SK-N-SH (cell line): ENCODE data around the gene TM9SF2. TPM values are rescaled to one million over a fixed set of nuclear protein-coding genes. Genes with fewer than 3 reads are reported as not detected.

Source experiments
- CTCF ChIA-PET: fragments of 300-600, 350-600 bp; formaldehyde crosslinking; extraction: SDS; loops from one replicate; lab custom pipeline; 2021; lab: Yijun Ruan, JAX
- POLR2A ChIA-PET: fragments of 350-600 bp; sonication (Branson Sonifier 250); formaldehyde crosslinking; extraction: SDS; loops from one replicate; lab custom pipeline; 2020; ENCODE audit warnings: antibody characterized with exemption, inconsistent platforms; lab: Yijun Ruan, JAX
- DNase-seq: peaks from one replicate; pipeline ENCODE4 v3.0.0; 2012
- H2AFZ ChIP-seq: fragments of 200-600 bp; sonication (generic); 2 replicates; pipeline ENCODE4 v1.8.1; 2016; ENCODE audit warnings: antibody characterized with exemption, mild to moderate bottlenecking, low read depth
- H3F3A ChIP-seq: fragments of 200-600 bp; sonication (generic); replicated peaks from 2 replicates; pipeline ENCODE3; 2016; ENCODE audit warnings: antibody characterized with exemption, mild to moderate bottlenecking; ENCODE audit not compliant: insufficient read depth
- H3K27ac ChIP-seq, 2 experiments: fragments of 200-500 bp in 1 of 2; fragments of 200-600 bp in 1 of 2; sonication (Bioruptor generic) in 1 of 2; sonication (generic), shearing (Covaris generic) in 1 of 2; 2 replicates each; pipeline versions ENCODE4 v1.5.1 to v1.6.1; 2014 to 2016; ENCODE audit warnings: low read depth in 2 of 2, inconsistent platforms in 1 of 2, low read length in 1 of 2, mild to moderate bottlenecking in 1 of 2, mixed read lengths in 1 of 2
- H3K27me3 ChIP-seq: fragments of 200-600 bp; sonication (generic), shearing (Covaris generic); 2 replicates; pipeline ENCODE4 v1.6.1; 2016; ENCODE audit warnings: mixed run types; ENCODE audit not compliant: insufficient read depth
- H3K36me3 ChIP-seq, 2 experiments: fragments of 200-500 bp in 1 of 2; fragments of 200-600 bp in 1 of 2; sonication (Bioruptor generic) in 1 of 2; sonication (generic) in 1 of 2; replicated peaks in 1 of 2; 2 replicates each; pipeline versions ENCODE3 to v1.5.1; 2014 to 2016; ENCODE audit warnings: low read length in 1 of 2, mild to moderate bottlenecking in 1 of 2; ENCODE audit not compliant: insufficient read depth in 2 of 2, control insufficient read depth in 1 of 2
- H3K4me1 ChIP-seq, 2 experiments: fragments of 200-500 bp in 1 of 2; fragments of 200-600 bp in 1 of 2; sonication (Bioruptor generic) in 1 of 2; sonication (generic), shearing (Covaris generic) in 1 of 2; 2 replicates each; pipeline versions ENCODE4 v1.5.1 to v1.6.1; 2014 to 2016; ENCODE audit warnings: low read depth in 1 of 2, low read length in 1 of 2, mixed run types in 1 of 2; ENCODE audit not compliant: insufficient read depth in 2 of 2, control insufficient read depth in 1 of 2
- H3K4me2 ChIP-seq: fragments of 200-600 bp; sonication (generic), shearing (Covaris generic); 2 replicates; pipeline ENCODE4 v1.6.1; 2017; ENCODE audit warnings: mixed run types
- H3K4me3 ChIP-seq, 2 experiments: fragments of 200-500 bp in 1 of 2; fragments of 200-600 bp in 1 of 2; sonication (Bioruptor generic) in 1 of 2; sonication (generic), shearing (Covaris generic) in 1 of 2; 2 replicates each; pipeline versions ENCODE4 v1.5.1 to v1.8.1; 2014 to 2016; ENCODE audit warnings: low read depth in 2 of 2, inconsistent platforms in 1 of 2, low read length in 1 of 2, mild to moderate bottlenecking in 1 of 2, mixed read lengths in 1 of 2, moderate library complexity in 1 of 2
- H3K79me2 ChIP-seq: fragments of 200-600 bp; sonication (generic); 2 replicates; pipeline ENCODE4 v1.8.1; 2017; ENCODE audit warnings: mild to moderate bottlenecking; ENCODE audit not compliant: insufficient read depth
- H3K9ac ChIP-seq: fragments of 200-600 bp; sonication (generic); 2 replicates; pipeline ENCODE4 v1.6.1; 2017; ENCODE audit warnings: mixed run types
- H3K9me2 ChIP-seq: fragments of 200-600 bp; sonication (generic); 2 replicates; pipeline ENCODE4 v1.6.1; 2017; ENCODE audit warnings: mixed run types
- H3K9me3 ChIP-seq: fragments of 200-600 bp; sonication (generic); 2 replicates; pipeline ENCODE4 v1.6.1; 2017; ENCODE audit warnings: mixed run types, mild to moderate bottlenecking, moderate library complexity
- H4K20me1 ChIP-seq: fragments of 200-600 bp; sonication (generic); 2 replicates; pipeline ENCODE4 v1.6.1; 2017; ENCODE audit warnings: mild to moderate bottlenecking, mixed run types; ENCODE audit not compliant: insufficient read depth
- CHD2 ChIP-seq: fragments of 150-350 bp; IDR thresholded peaks from 2 replicates; pipeline ENCODE4 v1.6.1; 2018; ENCODE audit warnings: low read length; ENCODE audit not compliant: partially characterized antibody
- ELF1 ChIP-seq: IDR thresholded peaks from 2 replicates; pipeline ENCODE4 v1.4.0; 2012
- EP300 ChIP-seq, 2 experiments: IDR thresholded peaks; 2 replicates each; pipeline versions ENCODE4 v1.4.0 to v1.6.1; 2012; ENCODE audit warnings: borderline replicate concordance in 1 of 2, low read depth in 1 of 2, low read length in 1 of 2
- EZH2phosphoT487 ChIP-seq: fragments of 200-600 bp; sonication (generic); IDR thresholded peaks from 2 replicates; pipeline ENCODE4 v1.6.1; 2017; ENCODE audit warnings: low read depth, mixed run types, mild to moderate bottlenecking, antibody characterized with exemption, moderate library complexity, borderline replicate concordance
- FOXJ3 ChIP-seq: sonication (generic); formaldehyde crosslinking; IDR thresholded peaks from 2 replicates; pipeline ENCODE4 v1.5.1; 2020; ENCODE audit warnings: mild to moderate bottlenecking, missing genetic modification reagents
- FOXM1 ChIP-seq: IDR thresholded peaks from 2 replicates; pipeline ENCODE4 v1.4.0; 2012; ENCODE audit warnings: low read depth, mild to moderate bottlenecking
- GABPA ChIP-seq: IDR thresholded peaks from 2 replicates; pipeline ENCODE4 v1.4.0; 2012; ENCODE audit warnings: low read depth, mild to moderate bottlenecking
- GATA2 ChIP-seq: sonication (generic); formaldehyde crosslinking; IDR thresholded peaks from 2 replicates; pipeline ENCODE4 v1.5.0; 2020; ENCODE audit warnings: mild to moderate bottlenecking, missing genetic modification reagents
- IRF3 ChIP-seq: fragments of 150-350 bp; IDR thresholded peaks from 2 replicates; pipeline ENCODE4 v1.6.1; 2016; ENCODE audit warnings: mild to moderate bottlenecking, low read depth, low read length
- JUND ChIP-seq: IDR thresholded peaks from 2 replicates; pipeline ENCODE4 v1.4.0; 2012
- MAX ChIP-seq: IDR thresholded peaks from 2 replicates; pipeline ENCODE4 v1.4.0; 2012; ENCODE audit warnings: low read depth
- MEF2A ChIP-seq: IDR thresholded peaks from 2 replicates; pipeline ENCODE4 v1.4.0; 2012; ENCODE audit warnings: low read depth, borderline replicate concordance
- MXI1 ChIP-seq: IDR thresholded peaks from 2 replicates; pipeline ENCODE4 v1.6.1; 2012; ENCODE audit warnings: mild to moderate bottlenecking, low read depth, low read length, improper control_type of control experiment
- NFIC ChIP-seq: IDR thresholded peaks from 2 replicates; pipeline ENCODE4 v1.4.0; 2012; ENCODE audit warnings: borderline replicate concordance
- NRF1 ChIP-seq: IDR thresholded peaks from 2 replicates; pipeline ENCODE4 v1.6.1; 2012; ENCODE audit warnings: low read depth, mild to moderate bottlenecking, low read length
- PBX3 ChIP-seq: IDR thresholded peaks from 2 replicates; pipeline ENCODE4; 2012
- POLR2AphosphoS5 ChIP-seq: IDR thresholded peaks from 2 replicates; pipeline ENCODE4 v1.6.1; 2012; ENCODE audit warnings: low read depth, low read length
- RAD21 ChIP-seq: IDR thresholded peaks from 2 replicates; pipeline ENCODE4 v1.6.1; 2012; ENCODE audit warnings: mild to moderate bottlenecking, low read length
- RCOR1 ChIP-seq: fragments of 150-350 bp; IDR thresholded peaks from 2 replicates; pipeline ENCODE4 v1.6.1; 2017; ENCODE audit warnings: antibody characterized with exemption, low read length
- RXRA ChIP-seq: IDR thresholded peaks from 2 replicates; pipeline ENCODE4 v1.4.0; 2012; ENCODE audit warnings: low read depth, mild to moderate bottlenecking, borderline replicate concordance
- SIN3A ChIP-seq: IDR thresholded peaks from 2 replicates; pipeline ENCODE4 v1.6.1; 2012; ENCODE audit warnings: low read depth, mild to moderate bottlenecking, low read length, moderate library complexity, borderline replicate concordance
- TAF1 ChIP-seq: IDR thresholded peaks from 2 replicates; pipeline ENCODE4 v1.6.1; 2012; ENCODE audit warnings: low read depth, mild to moderate bottlenecking, low read length, moderate library complexity, borderline replicate concordance
- TCF12 ChIP-seq: IDR thresholded peaks from 2 replicates; pipeline ENCODE4 v1.4.0; 2012
- TEAD4 ChIP-seq: IDR thresholded peaks from 2 replicates; pipeline ENCODE4 v1.4.0; 2012; ENCODE audit warnings: mild to moderate bottlenecking, borderline replicate concordance; ENCODE audit not compliant: insufficient read depth
- YY1 ChIP-seq: IDR thresholded peaks from 2 replicates; pipeline ENCODE4 v1.4.0; 2012; ENCODE audit warnings: low read depth, mild to moderate bottlenecking
- ZBTB33 ChIP-seq: IDR thresholded peaks from 2 replicates; pipeline ENCODE4 v1.4.0; 2012; ENCODE audit warnings: low read depth, borderline replicate concordance
- WGBS: methylation state at CpG from one replicate; pipeline ENCODE4 v1.1.6; 2017; ENCODE audit warnings: low lambda C conversion rate; 5-methylcytosine and 5-hydroxymethylcytosine counted together
- polyA plus RNA-seq, 3 experiments: library from polyadenylated mRNA; depleted of rRNA; stranded (reverse); fragments of >200 nt; gene quantifications; 2 replicates each; pipeline ENCODE4 v1.2.3, GENCODE V29; 2012

Gene TM9SF2
- polyA plus RNA-seq, 1 of the 3 experiments (the other 2 are of a cell fraction), result 49.8 TPM

- Histone ChIP-seq H3K36me3 (peaks cover 72 to 88% of the 10 kb centered on the region in 2 experiments), H3K4me2 (no peak overlapping the region), H3K4me3 (no peak overlapping the region), H3K4me1 (no peaks in the 10 kb centered on the region; a peak in 2 of 4 replicates), H3K27me3 (no peaks in the 10 kb centered on the region), H3K9ac (no peak overlapping the region), H3K79me2 (no peaks in the 10 kb centered on the region), H3F3A (no peaks in the 10 kb centered on the region), H3K9me3 (no peaks in the 10 kb centered on the region), H2AFZ (no peak overlapping the region), H4K20me1 (no peaks in the 10 kb centered on the region), H3K9me2 (no peaks in the 10 kb centered on the region), H3K27ac (no peak overlapping the region)
- TF ChIP-seq CHD2 (no peak), MXI1 (no peak), IRF3 (no peak), GATA2 (CRISPR knock-in tag) (no peak), FOXJ3 (CRISPR knock-in tag) (no peak), NFIC (no peak), YY1 (no peak), TEAD4 (no peak), JUND (no peak), EP300 (IDR thresholded peaks at IDR 0.05; ENCODE audit: borderline replicate concordance in 1 of 2, low read depth in 1 of 2, low read length in 1 of 2) (no peak), TCF12 (no peak), PBX3 (no peak), SIN3A (no peak), NRF1 (no peak)
- ChIA-PET POLR2A (no interaction called here), CTCF (interaction anchor here (1.0 to 1.3 kb wide), 2 partner anchors 14 to 109 kb away, joined by 3 to 4 read pairs; no protein-coding TSS in a partner anchor)
- 93% methylated on average over 7 of the region's 7 CpGs for WGBS
- DNase-seq, result no peak
These were observed 44.7 kb downstream of the TM9SF2 start for GRCh38 chr13:99545979-99546378.

- no peaks in the 10 kb centered on the region; a peak in 1 of 4 replicates for H3K4me1 ChIP-seq
- H2AFZ ChIP-seq, result no peak overlapping the region
- POLR2A ChIA-PET, result interaction anchor here (0.6 kb wide), 1 partner anchor 79 kb away, joined by 4 read pairs; no protein-coding TSS in a partner anchor
- WGBS, result 91% methylated on average over 7 of the region's 7 CpGs
- peaks cover 72 to 91% of the 10 kb centered on the region in 2 experiments for H3K36me3 ChIP-seq
- no peaks in the 10 kb centered on the region for H3K9me2 ChIP-seq
- CTCF ChIA-PET, result interaction anchor here (1.3 kb wide), 1 partner anchor 14 kb away, joined by 4 read pairs; no protein-coding TSS in a partner anchor
- H3K79me2 ChIP-seq, result no peaks in the 10 kb centered on the region
- no peak overlapping the region for H3K27ac ChIP-seq
- H3K9me3 ChIP-seq, result no peaks in the 10 kb centered on the region
- H3F3A ChIP-seq, result no peaks in the 10 kb centered on the region
- no peaks in the 10 kb centered on the region for H4K20me1 ChIP-seq
- H3K9ac ChIP-seq, result no peak overlapping the region
- DNase-seq, result no peak
- H3K4me2 ChIP-seq, result no peak overlapping the region
- no peaks in the 10 kb centered on the region for H3K27me3 ChIP-seq
- no peak overlapping the region for H3K4me3 ChIP-seq
- TF ChIP-seq GABPA (no peak), EZH2phosphoT487 (no peak), RCOR1 (no peak), POLR2AphosphoS5 (no peak), TAF1 (no peak), FOXM1 (no peak), ZBTB33 (no peak), MAX (no peak), ELF1 (no peak), YY1 (no peak), RAD21 (no peak), TEAD4 (no peak), RXRA (no peak), FOXJ3 (CRISPR knock-in tag) (no peak), MEF2A (no peak)
These were observed 45.6 kb downstream of the TM9SF2 start for GRCh38 chr13:99546878-99547277.
